Measurements from ENCODE around the gene IQSEC3.

Gene IQSEC3

DNA sequence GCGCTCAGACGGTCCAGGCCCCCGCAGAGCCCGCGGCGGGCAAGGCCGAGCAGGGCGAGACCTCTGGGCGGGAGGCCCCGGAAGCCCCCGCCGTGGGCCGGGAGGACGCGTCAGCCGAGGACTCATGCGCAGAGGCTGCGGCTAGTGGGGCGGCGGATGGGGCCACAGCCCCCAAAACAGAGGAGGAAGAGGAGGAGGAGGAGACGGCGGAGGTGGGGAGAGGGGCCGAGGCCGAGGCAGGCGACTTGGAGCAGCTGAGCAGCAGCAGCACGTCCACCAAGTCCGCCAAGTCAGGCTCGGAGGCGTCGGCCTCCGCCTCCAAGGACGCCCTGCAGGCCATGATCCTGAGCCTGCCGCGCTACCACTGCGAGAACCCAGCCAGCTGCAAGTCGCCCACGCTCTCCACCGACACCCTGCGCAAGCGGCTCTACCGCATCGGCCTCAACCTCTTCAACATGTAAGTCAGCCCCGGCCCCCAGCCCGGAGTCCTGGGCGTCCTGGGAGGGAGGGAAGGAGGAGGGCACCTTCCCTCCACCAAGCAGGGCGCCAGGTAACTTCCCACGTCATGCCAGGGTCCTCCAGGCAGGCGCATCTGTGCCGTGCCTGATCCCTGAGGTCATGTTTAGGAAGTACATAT lies 72.4 kb downstream of the IQSEC3 start:
- DNase-seq (ENCODE audit: low read depth): no peak

DNA sequence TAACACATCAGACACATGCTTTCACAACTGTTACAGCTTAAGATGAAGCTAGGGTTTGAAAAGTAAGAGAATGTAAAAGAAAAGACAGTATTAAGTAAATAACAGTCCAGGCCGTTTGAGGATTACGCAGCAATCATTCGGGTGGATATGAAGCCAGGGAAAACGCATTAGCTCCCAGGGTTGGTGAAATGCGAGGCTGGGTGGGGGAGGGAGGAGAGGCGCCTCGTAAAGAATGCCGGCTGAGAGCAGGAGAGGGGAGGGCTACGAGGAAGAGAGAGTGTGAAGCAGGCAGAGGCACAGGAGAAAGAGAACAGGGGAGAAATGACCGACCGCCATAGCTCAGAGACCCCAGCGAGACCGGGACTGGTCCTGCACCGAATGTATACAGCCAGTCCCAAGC lies 73.0 kb downstream of the IQSEC3 start:
- no peak for DNase-seq (ENCODE audit: low read depth)

DNA sequence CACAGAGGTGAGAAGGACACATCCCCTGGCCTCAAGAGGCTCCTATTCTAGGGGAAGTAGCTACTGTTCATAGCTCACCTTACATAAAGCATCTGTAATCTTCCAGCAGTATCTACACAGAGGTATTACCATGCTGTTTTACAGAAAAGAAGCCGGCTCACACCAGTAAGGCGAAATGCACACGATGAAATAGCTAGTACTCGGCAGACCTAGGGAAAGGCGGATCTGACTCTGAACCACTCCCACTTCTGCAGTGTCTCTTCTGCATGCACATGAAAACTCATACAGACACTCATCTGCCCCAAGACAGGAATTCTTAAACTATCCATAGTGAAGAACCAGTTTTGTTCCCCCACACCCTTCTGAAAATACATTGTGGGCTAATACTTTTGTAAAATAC lies 73.6 kb downstream of the IQSEC3 start:
- no peak for DNase-seq (ENCODE audit: low read depth)

DNA sequence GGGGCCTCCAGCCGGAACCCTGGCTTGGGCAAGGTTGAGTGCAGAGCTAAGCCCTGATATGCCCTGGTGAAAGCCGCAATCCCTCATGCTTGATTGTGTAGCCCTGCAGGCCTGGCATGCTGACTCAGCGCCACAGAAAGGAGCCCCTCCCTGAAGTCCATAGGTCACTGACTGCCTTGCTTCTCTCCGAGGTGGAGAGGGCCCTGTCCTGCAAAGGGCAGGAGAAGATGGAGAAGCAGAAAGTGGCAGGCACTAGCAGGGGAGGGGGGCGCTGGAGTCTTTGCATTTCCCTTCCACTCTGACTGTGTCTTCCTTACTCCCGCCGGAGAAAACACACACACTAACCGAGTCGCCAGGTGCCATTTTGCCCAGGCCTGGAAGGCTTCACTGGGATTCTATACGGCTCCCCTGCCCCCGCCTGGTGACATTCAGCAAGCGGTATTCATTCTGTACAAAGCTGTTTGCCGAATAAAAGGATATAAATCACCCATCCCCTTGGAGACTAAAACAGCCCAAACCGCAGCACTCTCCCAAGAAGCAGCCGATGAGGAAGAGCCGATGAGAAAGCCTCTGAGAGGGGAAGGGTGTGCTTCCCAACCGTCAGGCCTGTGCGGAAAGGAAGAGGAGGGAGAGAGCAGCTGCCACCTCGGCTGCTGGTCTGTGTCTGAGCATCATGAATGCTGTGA lies 77.5 kb downstream of the IQSEC3 start:
- DNase-seq (ENCODE audit: low read depth): no peak

DNA sequence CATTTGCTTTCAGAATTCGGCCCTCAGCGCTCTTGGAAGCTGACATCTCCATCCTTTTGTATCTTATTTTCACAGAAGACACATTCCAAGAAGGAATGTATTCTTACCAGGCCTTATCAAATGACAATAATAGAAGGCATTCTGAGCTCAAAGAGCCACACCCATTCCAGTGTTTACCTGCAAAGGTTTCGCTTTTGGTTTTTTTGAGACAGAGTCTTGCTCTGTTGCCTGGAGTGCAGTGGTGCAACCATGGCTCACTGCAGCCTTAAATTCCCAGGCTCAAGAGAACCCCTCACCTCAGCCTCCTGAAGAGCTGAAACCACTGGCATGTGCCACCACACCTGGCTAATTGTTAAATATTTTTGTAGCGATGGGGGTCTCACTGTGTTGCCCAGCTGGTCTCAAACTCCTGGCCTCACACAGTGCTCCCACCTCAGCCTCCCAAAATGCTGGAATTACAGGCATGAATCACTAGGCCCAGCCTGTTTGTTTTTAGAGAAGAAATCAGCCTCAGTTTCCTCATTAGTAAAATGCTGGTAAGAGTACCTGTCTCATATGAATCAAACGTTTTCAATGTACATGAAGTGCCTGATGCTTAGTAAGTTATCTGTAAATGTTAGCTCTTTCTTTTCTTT lies 78.2 kb downstream of the IQSEC3 start:
- no peak for DNase-seq (ENCODE audit: low read depth)

DNA sequence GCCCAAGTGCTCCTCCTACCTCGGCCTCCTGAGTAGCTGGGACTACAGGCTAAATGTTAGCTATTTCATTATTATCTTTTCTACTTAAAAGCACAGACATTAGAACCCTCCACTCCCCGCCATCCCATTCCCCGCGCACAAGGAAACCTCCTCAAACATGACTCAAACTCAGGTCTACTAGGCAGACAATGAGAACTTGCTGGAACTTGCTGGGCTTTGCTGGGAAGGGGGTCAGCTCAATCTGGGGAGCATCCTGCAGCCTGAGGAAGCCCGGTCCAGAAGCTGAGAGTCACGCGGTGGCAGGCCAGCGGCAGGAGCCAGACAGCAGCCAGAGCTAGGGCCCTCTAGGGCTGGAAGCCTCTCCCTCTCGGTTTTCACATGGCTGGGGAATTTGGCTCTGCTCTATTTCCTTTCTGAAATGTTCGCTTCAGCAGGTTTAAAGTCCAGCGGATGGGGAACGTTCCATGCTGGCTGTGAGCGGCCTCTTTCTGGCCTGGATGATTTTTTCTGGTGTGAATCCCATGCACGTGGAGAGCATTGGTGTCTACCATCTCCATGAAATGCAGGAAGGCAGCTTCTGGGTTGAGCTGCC lies 78.9 kb downstream of the IQSEC3 start:
- DNase-seq (ENCODE audit: low read depth): no peak

DNA sequence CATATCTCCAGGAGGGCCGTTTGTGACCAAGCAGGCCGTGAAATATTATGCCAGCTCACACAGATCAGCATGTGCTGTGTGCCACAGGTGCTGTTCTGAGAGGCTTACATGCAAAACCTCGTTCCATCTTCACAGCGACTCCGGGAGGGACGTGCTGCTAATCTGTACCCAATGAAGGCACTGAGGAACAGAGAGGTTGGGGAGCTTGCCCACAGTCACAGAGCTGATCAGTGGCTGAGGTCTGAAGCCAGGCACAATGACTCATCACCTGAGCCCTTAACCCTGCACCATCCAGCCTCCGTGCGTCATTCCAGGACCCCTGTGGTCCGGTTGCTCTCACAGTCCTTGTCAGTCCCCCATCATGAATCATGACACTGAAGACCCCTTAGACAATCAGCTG lies 80.7 kb downstream of the IQSEC3 start:
- no peak for DNase-seq (ENCODE audit: low read depth)

DNA sequence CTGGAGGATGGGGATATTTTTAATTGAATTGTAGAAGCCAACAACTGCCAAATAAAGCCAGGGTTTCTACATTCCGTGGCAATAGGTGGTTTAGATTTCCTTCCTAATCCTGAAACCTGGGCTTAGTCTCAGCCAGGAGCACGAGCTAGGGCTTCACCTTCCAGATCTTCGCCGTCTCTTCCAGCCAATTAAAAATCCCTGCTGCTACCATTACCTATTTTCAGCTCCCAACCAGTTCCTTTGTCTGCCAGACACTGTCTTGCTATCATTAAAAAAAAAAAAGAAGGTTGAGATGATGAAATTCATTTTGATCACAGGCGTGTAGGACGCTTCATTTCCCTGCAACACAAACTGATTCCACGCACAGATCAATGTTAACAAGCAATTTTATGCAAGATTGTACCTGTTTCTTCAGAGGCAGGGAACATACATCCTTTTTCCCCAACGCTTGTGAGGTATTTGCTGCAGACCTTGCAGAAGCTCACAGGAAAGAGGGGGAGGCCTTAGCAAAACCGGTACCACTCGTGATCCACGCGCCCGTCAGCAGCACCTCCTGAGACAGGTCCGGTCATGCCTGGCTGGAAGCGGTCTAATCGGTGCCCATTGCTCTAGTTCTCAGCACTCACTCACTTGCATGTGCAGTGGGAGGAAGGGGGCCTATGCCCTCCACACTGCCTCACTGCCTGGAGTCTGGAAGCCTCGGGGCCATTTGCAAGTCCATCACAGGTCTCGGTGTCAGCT lies 82.3 kb downstream of the IQSEC3 start:
- no peak for DNase-seq (ENCODE audit: low read depth)

DNA sequence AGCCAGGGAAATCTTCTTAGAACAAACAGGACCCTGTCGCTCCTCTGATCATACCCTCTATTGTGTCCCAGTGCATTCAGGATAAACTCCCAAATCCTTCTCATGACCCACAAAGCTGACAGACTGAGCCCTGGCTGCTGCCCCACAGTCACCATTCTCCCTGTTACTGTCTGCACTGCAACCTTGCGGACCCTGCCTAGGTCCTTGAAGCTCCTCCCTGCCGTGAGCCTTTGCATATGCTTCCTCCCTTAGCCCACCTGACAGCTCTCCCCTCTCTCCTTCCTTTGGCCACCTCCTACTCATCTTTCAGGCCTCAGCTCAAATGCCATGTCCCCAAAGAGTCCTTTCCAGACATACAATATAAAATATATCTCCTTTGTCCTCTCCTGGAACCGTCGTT lies 85.0 kb downstream of the IQSEC3 start:
- no peak for DNase-seq (ENCODE audit: low read depth)

DNA sequence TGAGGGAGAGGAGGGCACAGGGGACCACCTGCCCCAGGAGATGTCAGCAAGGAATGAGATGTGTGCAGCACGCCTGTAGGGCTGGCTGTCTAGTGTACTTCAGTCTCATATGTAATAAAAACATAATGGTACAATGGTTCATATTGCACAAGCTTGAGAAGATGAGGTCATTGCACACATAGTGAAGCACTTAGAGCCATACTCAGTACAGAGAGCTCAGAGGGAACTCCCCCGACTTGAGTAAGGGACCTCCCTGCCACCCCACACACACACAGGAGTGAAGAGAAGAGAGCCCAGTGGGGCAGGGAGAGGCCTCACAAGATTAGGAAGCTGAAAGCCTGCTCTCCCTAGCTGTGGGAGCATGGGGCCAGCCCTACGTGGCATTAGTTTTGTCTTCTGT lies 85.9 kb downstream of the IQSEC3 start:
- no peak for DNase-seq (ENCODE audit: low read depth)

DNA sequence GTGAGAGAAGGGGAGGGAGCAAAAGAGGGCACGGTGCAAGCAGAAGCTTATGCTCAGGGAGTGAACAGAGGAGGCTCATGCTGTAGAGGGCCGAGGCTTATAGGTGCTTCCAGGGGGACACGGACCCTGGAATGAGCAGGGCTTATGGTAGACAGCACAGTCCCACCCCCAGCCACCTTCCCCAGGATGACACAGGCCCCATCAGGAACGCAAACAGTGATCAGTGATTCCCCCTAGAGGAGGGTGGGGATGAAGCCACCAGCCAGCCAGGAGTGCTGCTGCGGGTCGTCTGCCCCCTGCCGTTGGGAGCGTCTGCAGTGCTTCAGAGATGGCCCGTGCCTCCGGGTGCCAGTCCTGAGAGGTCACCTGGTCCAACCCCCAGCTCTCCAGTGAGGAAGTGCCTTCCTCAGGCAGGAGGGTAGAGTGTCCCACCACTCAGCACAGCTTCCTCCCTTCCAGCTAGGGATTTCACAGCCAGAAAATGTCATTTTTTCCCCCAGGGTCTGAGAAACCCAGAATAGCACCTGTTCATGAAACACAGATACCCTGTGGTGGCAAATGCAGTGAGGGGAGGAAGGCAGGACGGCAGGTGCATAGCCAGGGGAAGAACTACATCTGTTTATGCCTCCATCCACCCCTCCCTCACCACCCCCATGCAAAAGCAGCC lies 86.6 kb downstream of the IQSEC3 start:
- DNase-seq (ENCODE audit: low read depth): peak; percentile 43

DNA sequence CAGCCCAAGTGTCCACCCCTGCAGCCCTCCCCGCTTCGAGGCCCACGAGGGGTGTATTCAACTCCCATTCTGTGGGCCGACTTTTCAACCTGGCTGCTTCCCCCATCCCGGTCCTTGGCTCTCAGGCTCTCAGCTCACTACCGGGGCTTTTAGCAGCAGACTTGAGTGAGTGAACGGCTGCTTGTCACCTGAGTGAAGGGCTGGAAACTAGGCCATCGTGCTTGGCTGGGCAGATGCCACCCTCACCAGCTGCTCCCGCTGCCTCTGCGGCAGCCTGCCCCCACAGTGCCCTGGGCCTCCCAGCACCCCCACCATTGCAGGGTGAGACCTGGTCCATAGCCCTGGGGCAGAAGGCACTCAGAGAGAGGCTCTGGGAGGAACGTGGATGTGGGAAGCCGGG lies 87.5 kb downstream of the IQSEC3 start:
- DNase-seq (ENCODE audit: low read depth): no peak

DNA sequence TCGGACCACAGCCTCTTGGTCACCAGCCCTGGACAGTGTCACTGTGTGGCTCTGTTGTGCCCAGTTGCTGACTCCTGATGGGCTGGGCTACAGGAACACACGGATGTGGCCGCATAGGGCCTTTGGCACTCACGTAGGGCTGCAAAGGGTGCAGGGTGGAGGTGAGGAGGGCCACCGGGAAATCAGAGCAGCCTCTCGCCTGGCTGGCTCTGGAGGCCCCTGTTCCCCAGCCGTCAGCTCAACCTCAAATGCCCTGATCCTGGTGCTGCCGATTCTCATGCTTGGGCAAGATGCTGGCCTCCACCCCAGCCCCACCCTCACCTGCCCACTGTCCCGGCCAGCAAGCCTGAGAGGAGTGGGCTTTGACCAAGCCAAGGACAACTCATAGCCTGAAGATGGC lies 88.4 kb downstream of the IQSEC3 start:
- no peak for DNase-seq (ENCODE audit: low read depth)

DNA sequence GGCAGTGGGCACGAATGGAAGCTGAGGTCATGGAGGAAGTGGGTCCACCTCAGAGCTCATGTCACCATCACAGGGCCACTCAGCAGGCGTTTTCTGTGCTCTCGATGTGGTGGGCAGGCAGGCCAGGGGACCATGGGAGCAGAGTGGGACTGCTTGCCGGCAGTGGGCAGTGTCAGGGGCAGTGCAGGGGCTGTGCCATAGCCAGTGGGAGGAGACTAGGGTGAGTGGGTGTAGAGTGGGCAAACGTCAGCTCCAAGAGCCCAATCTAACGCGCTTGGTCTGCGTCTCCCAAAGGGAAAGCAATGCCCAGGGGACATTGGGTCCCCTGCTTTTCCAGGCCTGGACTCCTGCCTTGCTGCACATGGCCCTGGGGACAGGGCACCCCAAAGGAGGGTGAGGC lies 89.1 kb downstream of the IQSEC3 start:
- DNase-seq (ENCODE audit: low read depth): no peak

DNA sequence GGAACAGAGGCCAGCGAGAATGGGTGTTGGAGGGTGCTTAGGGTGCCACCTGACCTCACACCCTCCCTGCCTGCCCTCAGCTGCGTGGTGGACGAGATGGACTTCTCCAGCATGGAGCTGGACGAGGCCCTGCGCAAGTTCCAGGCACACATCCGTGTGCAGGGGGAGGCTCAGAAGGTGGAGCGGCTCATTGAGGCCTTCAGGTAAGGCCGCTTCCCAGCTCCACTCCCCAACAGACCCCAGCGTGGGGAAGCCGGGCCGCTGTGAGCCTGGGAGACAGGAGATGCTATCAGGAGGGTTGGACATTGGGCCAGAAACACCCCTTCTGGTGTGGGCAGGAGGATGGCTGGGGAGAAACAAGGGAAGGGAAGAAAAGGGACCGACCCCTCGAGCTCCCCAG lies 90.4 kb downstream of the IQSEC3 start:
- no peak for DNase-seq (ENCODE audit: low read depth)

DNA sequence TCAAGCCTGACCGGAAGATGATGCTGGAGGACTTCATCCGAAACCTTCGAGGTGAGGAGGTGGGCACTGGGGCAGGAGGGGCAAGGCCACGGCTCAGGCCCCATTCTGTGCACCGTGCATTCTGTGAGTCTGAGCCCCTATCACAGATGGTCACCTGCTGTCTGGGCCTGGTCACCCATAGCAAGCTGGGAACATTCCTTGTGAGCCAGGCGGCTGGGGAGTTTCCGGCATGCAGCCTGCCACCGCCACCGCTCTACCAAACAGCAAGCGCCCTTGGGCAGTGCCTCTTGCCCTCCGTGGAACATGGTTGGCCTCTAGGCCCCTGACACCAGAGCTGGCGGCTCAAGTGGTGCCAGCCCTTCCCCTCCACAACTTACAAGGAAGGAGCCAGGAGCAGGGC lies 91.1 kb downstream of the IQSEC3 start:
- DNase-seq (ENCODE audit: low read depth): no peak

DNA sequence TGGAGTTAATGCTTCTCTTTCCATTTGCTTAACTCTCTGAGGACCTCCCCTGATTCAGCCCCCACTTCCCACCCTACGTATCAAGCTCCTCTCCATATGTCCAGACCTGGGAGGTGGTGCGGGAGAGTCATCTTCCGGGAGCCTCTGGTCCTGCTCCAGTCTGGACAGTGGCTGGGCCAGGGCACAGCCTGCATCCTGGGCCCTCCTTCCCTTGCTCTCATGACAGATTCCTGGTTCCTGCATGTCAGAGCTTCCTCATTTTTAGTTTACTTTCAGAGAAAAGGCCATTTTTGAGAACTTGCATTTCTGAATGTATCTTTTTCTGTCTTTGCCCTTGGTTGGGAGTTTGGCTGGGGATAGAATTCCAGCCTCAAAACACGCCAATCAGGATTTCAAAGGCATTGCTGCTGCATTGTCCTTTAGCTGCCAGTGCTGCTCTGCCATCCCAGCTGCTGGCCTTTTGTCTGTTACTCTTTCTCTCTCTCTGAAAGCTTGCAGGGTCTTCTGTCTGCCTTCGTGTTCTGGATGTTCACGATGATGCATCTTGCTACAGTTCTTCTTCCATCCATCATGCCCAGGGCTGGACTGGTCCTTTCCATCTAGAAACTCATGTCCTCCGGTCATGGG lies 92.7 kb downstream of the IQSEC3 start:
- no peak for DNase-seq (ENCODE audit: low read depth)

DNA sequence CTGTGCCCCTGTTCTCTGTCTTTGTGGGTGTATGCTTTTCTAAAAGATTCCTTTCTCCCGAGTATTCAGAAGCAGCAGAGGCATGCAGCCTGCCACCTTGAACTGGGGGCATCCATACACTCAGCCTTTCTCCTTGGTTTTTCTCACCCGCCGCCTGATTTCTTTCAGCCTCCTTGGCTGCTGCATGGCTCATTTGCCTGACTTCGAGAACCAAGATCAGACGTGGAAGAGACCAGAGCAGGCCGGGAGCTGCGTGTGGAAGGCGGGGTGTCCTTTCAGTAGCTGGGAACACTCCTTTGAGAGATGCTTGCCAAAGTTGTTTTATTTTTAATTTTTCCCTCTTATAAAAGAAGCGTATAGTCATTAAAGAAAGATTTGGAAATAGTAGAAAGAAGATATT lies 94.3 kb downstream of the IQSEC3 start:
- no peak for DNase-seq (ENCODE audit: low read depth)

DNA sequence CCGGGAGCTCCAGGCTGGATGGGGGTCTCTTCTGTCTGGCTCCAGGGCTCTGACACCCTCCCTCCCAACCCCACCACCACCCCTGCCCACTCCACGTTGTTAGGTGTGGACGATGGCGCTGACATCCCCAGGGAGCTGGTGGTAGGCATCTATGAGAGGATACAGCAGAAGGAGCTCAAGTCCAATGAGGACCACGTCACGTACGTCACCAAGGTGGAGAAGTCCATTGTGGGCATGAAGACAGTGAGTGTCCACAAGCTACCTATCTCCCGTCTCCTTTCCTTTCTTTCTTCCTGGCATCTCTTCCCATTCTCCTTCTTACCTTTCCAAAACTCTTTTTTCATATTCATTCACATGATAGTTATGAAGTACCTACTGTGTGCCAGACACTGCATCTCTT lies 95.3 kb downstream of the IQSEC3 start:
- DNase-seq (ENCODE audit: low read depth): no peak

DNA sequence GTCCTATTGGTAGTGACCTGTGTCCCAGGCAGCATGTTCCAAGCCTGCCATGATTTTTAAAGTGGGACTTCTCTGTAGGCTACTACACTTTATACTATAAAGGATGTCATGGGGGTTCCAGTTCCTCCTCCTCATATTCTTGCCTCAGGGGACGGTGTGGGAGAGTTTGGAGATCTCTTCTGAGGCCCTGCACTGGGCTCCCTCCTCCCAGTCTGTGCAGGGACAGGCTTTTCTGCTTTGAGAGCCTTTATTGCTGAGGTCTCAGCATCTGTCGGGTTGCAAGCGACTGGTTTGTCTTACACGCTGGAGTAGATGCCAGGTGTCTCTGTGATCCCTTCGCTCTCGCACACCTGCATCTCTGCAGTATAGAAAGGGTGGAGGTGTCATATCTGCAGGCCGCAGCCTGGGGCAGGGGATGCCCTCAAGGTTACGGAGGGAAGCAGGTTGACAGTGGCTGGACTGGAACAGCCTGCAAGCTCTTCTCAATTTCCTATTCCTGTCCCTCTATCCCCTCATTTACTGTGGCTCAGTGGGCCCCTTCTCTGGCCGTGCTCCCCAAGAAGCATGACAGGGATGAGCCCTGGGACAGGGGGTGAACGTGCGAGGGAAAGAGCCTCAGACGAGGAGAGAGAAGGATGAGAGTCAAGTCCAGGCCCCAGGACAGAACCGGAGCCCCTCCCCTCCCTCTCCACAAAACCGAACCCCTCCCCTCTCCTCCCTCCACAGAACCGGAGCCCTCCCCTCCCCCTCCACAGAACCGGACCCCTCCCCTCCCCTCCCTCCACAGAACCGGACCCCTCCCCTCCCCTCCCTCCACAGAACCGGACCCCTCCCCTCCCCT lies 96.1 kb downstream of the IQSEC3 start:
- DNase-seq (ENCODE audit: low read depth): no peak
